Neuronal stem cell (in vitro differentiated cells): ENCODE data around the gene ADGRV1.
"Not testable (repeated sequence)": the region's sequence is repeated elsewhere in the genome, so short reads cannot be mapped to it uniquely, and the experiment has no call there.

Experiments used
- DNase-seq: peaks from one replicate; pipeline ENCODE4 v3.0.0-alpha.2; 2013; ENCODE audit warnings: low spot score
- H2AFZ ChIP-seq: one replicate; pipeline ENCODE4 v1.6.1; 2013; ENCODE audit warnings: mild to moderate bottlenecking, low read length, inconsistent platforms
- H2AK5ac ChIP-seq: 2 replicates; pipeline ENCODE4 v1.6.1; 2013; ENCODE audit warnings: low read depth, mild to moderate bottlenecking, inconsistent platforms, low read length, moderate library complexity, mixed read lengths
- H2BK120ac ChIP-seq: 2 replicates; pipeline ENCODE4 v1.6.1; 2013; ENCODE audit warnings: low read depth, mild to moderate bottlenecking, inconsistent platforms, low read length, moderate library complexity, mixed read lengths
- H2BK12ac ChIP-seq: one replicate; pipeline ENCODE4 v1.6.1; 2013; ENCODE audit warnings: low read length, inconsistent platforms
- H2BK15ac ChIP-seq: 2 replicates; pipeline ENCODE4 v1.6.1; 2013; ENCODE audit warnings: mild to moderate bottlenecking, low read length, inconsistent platforms, mixed read lengths
- H2BK5ac ChIP-seq: one replicate; pipeline ENCODE4 v1.6.1; 2013; ENCODE audit warnings: inconsistent platforms, mild to moderate bottlenecking, low read length, moderate library complexity
- H3K14ac ChIP-seq: one replicate; pipeline ENCODE4 v1.6.1; 2013; ENCODE audit warnings: low read length, inconsistent platforms
- H3K18ac ChIP-seq: 2 replicates; pipeline ENCODE4 v1.6.1; 2013; ENCODE audit warnings: low read length, inconsistent platforms
- H3K23ac ChIP-seq: 2 replicates; pipeline ENCODE4 v1.6.1; 2013; ENCODE audit warnings: low read depth, mild to moderate bottlenecking, mixed read lengths, low read length, inconsistent platforms; ENCODE audit not compliant: poor library complexity
- H3K27ac ChIP-seq: replicated peaks from 3 replicates; pipeline ENCODE4 v1.5.1; 2013; ENCODE audit warnings: low read length, inconsistent platforms
- H3K27me3 ChIP-seq, 3 experiments: 2 replicates each; pipeline ENCODE4 v1.6.1; 2013; ENCODE audit warnings: low read length in 3 of 3, mild to moderate bottlenecking in 2 of 3, inconsistent platforms in 1 of 3, low read depth in 1 of 3, mixed read lengths in 1 of 3, moderate library complexity in 1 of 3; ENCODE audit not compliant: control insufficient read depth in 3 of 3, insufficient read depth in 3 of 3
- H3K36me3 ChIP-seq, 2 donors: replicated peaks in 1 of 2; 2 replicates each; pipeline ENCODE4 v1.6.1; 2013; ENCODE audit warnings: low read length in 2 of 2; ENCODE audit not compliant: control insufficient read depth in 2 of 2, insufficient read depth in 2 of 2
- H3K4ac ChIP-seq: 2 replicates; pipeline ENCODE4 v1.6.1; 2013; ENCODE audit warnings: inconsistent platforms, mild to moderate bottlenecking, low read length, moderate library complexity
- H3K4me1 ChIP-seq, 2 donors: 1 replicate in 1 of 2; 2 replicates in 1 of 2; pipeline ENCODE4 v1.6.1; 2013; ENCODE audit warnings: low read length in 2 of 2, low read depth in 1 of 2; ENCODE audit not compliant: control insufficient read depth in 2 of 2, insufficient read depth in 1 of 2
- H3K4me2 ChIP-seq: one replicate; pipeline ENCODE4 v1.6.1; 2013; ENCODE audit warnings: mild to moderate bottlenecking, low read length, inconsistent platforms; ENCODE audit not compliant: insufficient read depth, poor library complexity, severe bottlenecking
- H3K4me3 ChIP-seq, 2 donors: 2 replicates each; pipeline ENCODE4 v1.5.1; 2013; ENCODE audit warnings: low read length in 2 of 2, mild to moderate bottlenecking in 2 of 2, inconsistent platforms in 1 of 2, moderate library complexity in 1 of 2
- H3K79me1 ChIP-seq: one replicate; pipeline ENCODE4 v1.6.1; 2013; ENCODE audit warnings: low read depth, mild to moderate bottlenecking, inconsistent platforms, low read length, moderate library complexity
- H3K9ac ChIP-seq: one replicate; pipeline ENCODE4 v1.6.1; 2013; ENCODE audit warnings: mild to moderate bottlenecking, low read depth, low read length, inconsistent platforms; ENCODE audit not compliant: poor library complexity
- H3K9me3 ChIP-seq, 2 donors: replicated peaks in 1 of 2; 2 replicates each; pipeline versions ENCODE3 to v1.6.1; 2013; ENCODE audit warnings: low read length in 2 of 2, mild to moderate bottlenecking in 2 of 2, inconsistent platforms in 1 of 2, low read depth in 1 of 2, mixed read lengths in 1 of 2, moderate library complexity in 1 of 2; ENCODE audit not compliant: control insufficient read depth in 2 of 2, insufficient read depth in 1 of 2
- H4K8ac ChIP-seq: one replicate; pipeline ENCODE4 v1.6.1; 2013; ENCODE audit warnings: low read depth, mild to moderate bottlenecking, inconsistent platforms, low read length, moderate library complexity
- H4K91ac ChIP-seq: one replicate; pipeline ENCODE4 v1.6.1; 2013; ENCODE audit warnings: low read length, low read depth, mild to moderate bottlenecking, inconsistent platforms; ENCODE audit not compliant: poor library complexity
- WGBS, 2 donors: extraction: QIAGEN DNeasy Blood & Tissue Kit; methylation state at CpG; one replicate each; pipeline ENCODE4 v1.1.7; 2013; ENCODE audit warnings: missing lambda C conversion rate in 2 of 2, mixed read lengths in 1 of 2; ENCODE audit not compliant: insufficient read length in 2 of 2, insufficient replicate concordance in 1 of 2; ENCODE audit errors: extremely low coverage in 2 of 2; 5-methylcytosine and 5-hydroxymethylcytosine counted together

The ADGRV1 gene

GRCh38 chr5:90600307-90600706 is 41.7 kb downstream of the ADGRV1 start:
- H2BK120ac ChIP-seq, H3K9ac ChIP-seq, H4K8ac ChIP-seq, H2AFZ ChIP-seq, H3K27ac ChIP-seq, H3K4ac ChIP-seq, DNase-seq, H3K14ac ChIP-seq, H3K18ac ChIP-seq, H3K36me3 ChIP-seq, H3K79me1 ChIP-seq, H3K4me1 ChIP-seq, H2BK15ac ChIP-seq, H3K4me2 ChIP-seq, H2AK5ac ChIP-seq, H2BK12ac ChIP-seq, H3K23ac ChIP-seq, H3K4me3 ChIP-seq, H4K91ac ChIP-seq, H3K9me3 ChIP-seq, H3K27me3 ChIP-seq, H2BK5ac ChIP-seq: not testable (repeated sequence)
- no CpG with 5 or more reads among the region's 3 CpGs for WGBS, 2 donors

- no CpG with 5 or more reads among the region's 2 CpGs for WGBS, 2 donors
- no peak overlapping the region for H2BK15ac ChIP-seq
- H3K23ac ChIP-seq = no peak overlapping the region
- H4K8ac ChIP-seq = no peak overlapping the region
- no peaks in the 10 kb centered on the region for H3K79me1 ChIP-seq
- no peaks in the 10 kb centered on the region for H3K27me3 ChIP-seq
- H2AK5ac ChIP-seq = no peak overlapping the region
- no peak overlapping the region for H3K9ac ChIP-seq
- no peak overlapping the region for H3K18ac ChIP-seq
- H2BK12ac ChIP-seq = no peak overlapping the region
- H4K91ac ChIP-seq = no peak overlapping the region
- no peak overlapping the region for H3K14ac ChIP-seq
- H3K4me3 ChIP-seq = no peak overlapping the region
- H3K36me3 ChIP-seq = peaks cover 0 to 4% of the 10 kb centered on the region in 2 donors
- DNase-seq = no peak
- peaks cover 0 to 2% of the 10 kb centered on the region in 2 donors for H3K9me3 ChIP-seq
- H2BK5ac ChIP-seq = no peak overlapping the region
- no peak overlapping the region for H2BK120ac ChIP-seq
- no peak overlapping the region for H2AFZ ChIP-seq
- H3K4me2 ChIP-seq = no peak overlapping the region
- no peak overlapping the region for H3K27ac ChIP-seq
- H3K4me1 ChIP-seq = peaks cover 1 to 4% of the 10 kb centered on the region in 2 donors
- H3K4ac ChIP-seq = no peak overlapping the region
Observed at GRCh38 chr5:90601468-90601867, 42.9 kb downstream of the ADGRV1 start.

- peaks cover 1 to 4% of the 10 kb centered on the region in 2 donors for H3K4me1 ChIP-seq
- H2BK5ac ChIP-seq = no peak overlapping the region
- no peak overlapping the region for H3K27ac ChIP-seq
- no peak overlapping the region for H3K4me2 ChIP-seq
- no peak overlapping the region for H2BK120ac ChIP-seq
- H2AFZ ChIP-seq = no peak overlapping the region
- no CpG with 5 or more reads among the region's 1 CpG for WGBS, 2 donors
- H3K9ac ChIP-seq = no peak overlapping the region
- H3K79me1 ChIP-seq = no peaks in the 10 kb centered on the region
- no peak overlapping the region for H4K91ac ChIP-seq
- H4K8ac ChIP-seq = no peak overlapping the region
- no peak for DNase-seq
- no peak overlapping the region for H3K23ac ChIP-seq
- peaks cover 0 to 4% of the 10 kb centered on the region in 2 donors for H3K36me3 ChIP-seq
- no peaks in the 10 kb centered on the region for H3K27me3 ChIP-seq
- no peak overlapping the region for H2BK12ac ChIP-seq
- no peak overlapping the region for H2AK5ac ChIP-seq
- no peaks in the 10 kb centered on the region for H3K9me3 ChIP-seq
- no peak overlapping the region for H3K14ac ChIP-seq
- no peak overlapping the region for H3K4me3 ChIP-seq
- H3K4ac ChIP-seq = no peak overlapping the region
- H2BK15ac ChIP-seq = no peak overlapping the region
- H3K18ac ChIP-seq = no peak overlapping the region
Observed at GRCh38 chr5:90602681-90603080, 44.1 kb downstream of the ADGRV1 start.

- no peak overlapping the region for H2BK5ac ChIP-seq
- no peak overlapping the region for H3K27ac ChIP-seq
- H3K23ac ChIP-seq = no peak overlapping the region
- no peak overlapping the region for H2BK120ac ChIP-seq
- H3K4ac ChIP-seq = no peak overlapping the region
- H4K91ac ChIP-seq = no peak overlapping the region
- no CpG with 5 or more reads among the region's 2 CpGs for WGBS, 2 donors
- no peaks in the 10 kb centered on the region for H3K27me3 ChIP-seq
- H2AFZ ChIP-seq = no peak overlapping the region
- H3K14ac ChIP-seq = no peak overlapping the region
- H3K9ac ChIP-seq = no peak overlapping the region
- H3K4me2 ChIP-seq = no peak overlapping the region
- H2AK5ac ChIP-seq = no peak overlapping the region
- no peak overlapping the region for H3K18ac ChIP-seq
- H4K8ac ChIP-seq = no peak overlapping the region
- H3K79me1 ChIP-seq = peaks cover 2% of the 10 kb centered on the region
- DNase-seq = no peak
- no peak overlapping the region for H3K4me3 ChIP-seq
- no peak overlapping the region for H2BK12ac ChIP-seq
- H3K36me3 ChIP-seq = peaks cover 0 to 4% of the 10 kb centered on the region in 2 donors
- H3K9me3 ChIP-seq = peaks cover 0 to 3% of the 10 kb centered on the region in 2 donors
- no peaks in the 10 kb centered on the region for H3K4me1 ChIP-seq
- no peak overlapping the region for H2BK15ac ChIP-seq
Observed at GRCh38 chr5:90606539-90606938, 47.9 kb downstream of the ADGRV1 start.
